HepG2 (cell line): Measurements from ENCODE around the gene ZNF91. TPM values are rescaled to one million over a fixed set of nuclear protein-coding genes. Genes with fewer than 3 reads are reported as not detected.

ENCODE experiments used
- ATAC-seq: fragments of 200-7000 bp; cut with Tn5 transposase; 3 replicates; pipeline ENCODE4 v1.9.1; 2020; ENCODE audit warnings: mild to moderate bottlenecking, moderate library complexity
- BruUV-seq: library from RNA; stranded (reverse); fragments of 400-500 nt; replicated peaks from 2 replicates; lab custom pipeline; 2021; lab: Mats Ljungman, UMichigan
- CTCF ChIA-PET: fragments of 300-600 bp; formaldehyde crosslinking; extraction: SDS; loops from one replicate; lab custom pipeline; 2021; ENCODE audit warnings: low total read pairs, inconsistent platforms, low intra/inter-chr PET ratio; lab: Yijun Ruan, JAX
- POLR2A ChIA-PET: fragments of 350-600 bp; sonication (Branson Sonifier 250); formaldehyde crosslinking; loops from one replicate; lab custom pipeline; 2020; ENCODE audit warnings: antibody characterized with exemption, inconsistent platforms; lab: Yijun Ruan, JAX
- DNase-seq: peaks from one replicate; pipeline ENCODE4 v3.0.0-alpha.2; 2015; ENCODE audit warnings: low spot score
- FAIRE-seq: peaks from 3 replicates; lab custom pipeline; 2011; peaks lifted over from hg19 to GRCh38; lab: Jason Lieb, UNC
- H2AFZ ChIP-seq: one replicate; pipeline ENCODE4 v1.6.1; 2011; ENCODE audit warnings: low read length, inconsistent platforms
- H3K27ac ChIP-seq: fragments of 300-600 bp; 3 replicates; pipeline ENCODE4 v1.8.0; 2011; ENCODE audit warnings: mixed run types, mild to moderate bottlenecking, mixed read lengths, low read length, inconsistent platforms; ENCODE audit not compliant: insufficient read depth; ENCODE audit errors: extremely low read length
- H3K27me3 ChIP-seq, 2 experiments: fragments of 200-600 bp in 1 of 2; 2 replicates in 1 of 2; 3 replicates in 1 of 2; pipeline versions ENCODE4 v1.6.0 to v1.8.0; 2011; ENCODE audit warnings: low read length in 2 of 2, mild to moderate bottlenecking in 2 of 2, moderate library complexity in 2 of 2, inconsistent platforms in 1 of 2; ENCODE audit not compliant: insufficient read depth in 2 of 2, control insufficient read depth in 1 of 2
- H3K36me3 ChIP-seq, 2 experiments: fragments of 200-600 bp in 1 of 2; replicated peaks in 1 of 2; 2 replicates in 1 of 2; 3 replicates in 1 of 2; pipeline versions ENCODE4 v1.5.1 to v1.8.0; 2011; ENCODE audit warnings: low read length in 2 of 2, inconsistent platforms in 1 of 2; ENCODE audit not compliant: insufficient read depth in 2 of 2, control insufficient read depth in 1 of 2
- H3K4me1 ChIP-seq: 2 replicates; pipeline ENCODE4 v1.5.1; 2012; ENCODE audit warnings: low read length, inconsistent platforms; ENCODE audit not compliant: insufficient read depth
- H3K4me2 ChIP-seq: 2 replicates; pipeline ENCODE4 v1.6.0; 2011; ENCODE audit warnings: low read depth, low read length, inconsistent platforms
- H3K4me3 ChIP-seq, 3 experiments: fragments of 200-600 bp in 1 of 3; sonication (generic), shearing (Covaris generic) in 1 of 3; replicated peaks in 1 of 3; 2 replicates each; pipeline ENCODE4 v1.5.1; 2011 to 2016; ENCODE audit warnings: low read length in 3 of 3, inconsistent platforms in 2 of 3, low read depth in 2 of 3, mild to moderate bottlenecking in 2 of 3, control low read depth in 1 of 3, mixed read lengths in 1 of 3; ENCODE audit not compliant: insufficient read depth in 1 of 3
- H3K79me2 ChIP-seq: one replicate; pipeline ENCODE4 v1.6.1; 2011; ENCODE audit warnings: low read length, inconsistent platforms; ENCODE audit not compliant: insufficient read depth
- H3K9ac ChIP-seq: 2 replicates; pipeline ENCODE4 v1.6.0; 2011; ENCODE audit warnings: mild to moderate bottlenecking, low read depth, low read length, inconsistent platforms; ENCODE audit not compliant: insufficient read depth
- H3K9me3 ChIP-seq: 2 replicates; pipeline ENCODE4 v1.5.1; 2012; ENCODE audit warnings: mild to moderate bottlenecking, low read length
- H4K20me1 ChIP-seq: 2 replicates; pipeline ENCODE4 v1.6.0; 2011; ENCODE audit warnings: inconsistent platforms, mild to moderate bottlenecking, low read length, moderate library complexity; ENCODE audit not compliant: insufficient read depth
- FOXA3 ChIP-seq: IDR thresholded peaks from 2 replicates; pipeline ENCODE4 v1.6.1; 2016; ENCODE audit warnings: missing genetic modification reagents, missing compliant biosample characterization
- HNF4G ChIP-seq, 2 experiments: sonication (generic) in 1 of 2; formaldehyde crosslinking in 1 of 2; IDR thresholded peaks; 2 replicates each; pipeline versions ENCODE4 v1.4.0 to v1.6.1; 2011 to 2020; ENCODE audit warnings: borderline replicate concordance in 2 of 2, low read depth in 2 of 2, mild to moderate bottlenecking in 2 of 2, low read length in 1 of 2, missing genetic modification reagents in 1 of 2, moderate library complexity in 1 of 2
- IRX3 ChIP-seq: sonication (generic); formaldehyde crosslinking; IDR thresholded peaks from 2 replicates; pipeline ENCODE4 v1.8.1; 2023; ENCODE audit warnings: mild to moderate bottlenecking, low read depth, missing genetic modification reagents, borderline replicate concordance
- KDM5B ChIP-seq: sonication (generic); formaldehyde crosslinking; IDR thresholded peaks from 2 replicates; pipeline ENCODE4 v1.4.0; 2020; ENCODE audit warnings: missing genetic modification reagents, mild to moderate bottlenecking, borderline replicate concordance
- LBX2 ChIP-seq: sonication (generic); formaldehyde crosslinking; IDR thresholded peaks from 2 replicates; pipeline ENCODE4 v1.5.0; 2020; ENCODE audit warnings: missing genetic modification reagents, mild to moderate bottlenecking, borderline replicate concordance
- NFIB ChIP-seq: sonication (generic); formaldehyde crosslinking; IDR thresholded peaks from 2 replicates; pipeline ENCODE4 v1.9.0; 2021; ENCODE audit warnings: missing genetic modification reagents, mild to moderate bottlenecking, borderline replicate concordance
- NR2F1 ChIP-seq, 2 experiments: fragments of 450-650 bp in 1 of 2; formaldehyde crosslinking in 1 of 2; IDR thresholded peaks; 2 replicates each; pipeline versions ENCODE4 v1.5.0 to v1.6.1; 2016 to 2020; ENCODE audit warnings: mild to moderate bottlenecking in 1 of 2, missing compliant biosample characterization in 1 of 2, missing genetic modification reagents in 1 of 2, moderate library complexity in 1 of 2
- PCBP2 ChIP-seq: fragments of 200-400 bp; formaldehyde crosslinking; optimal IDR thresholded peaks from 2 replicates; pipeline ENCODE3; 2018; ENCODE audit warnings: low read length, low read depth; ENCODE audit not compliant: poor library complexity, severe bottlenecking
- TFDP2 ChIP-seq: sonication (generic); formaldehyde crosslinking; IDR thresholded peaks from 2 replicates; pipeline ENCODE4 v1.4.0; 2020; ENCODE audit warnings: missing genetic modification reagents
- ZBTB1 ChIP-seq: sonication (generic); formaldehyde crosslinking; IDR thresholded peaks from 2 replicates; pipeline ENCODE4 v1.4.0; 2020; ENCODE audit warnings: missing genetic modification reagents, borderline replicate concordance
- ZBTB3 ChIP-seq: sonication (generic); formaldehyde crosslinking; IDR thresholded peaks from 2 replicates; pipeline ENCODE4 v1.4.0; 2020; ENCODE audit warnings: low read depth, mild to moderate bottlenecking, moderate library complexity, missing genetic modification reagents, borderline replicate concordance
- ZNF142 ChIP-seq: sonication (generic); formaldehyde crosslinking; IDR thresholded peaks from 2 replicates; pipeline ENCODE4 v1.4.0; 2020; ENCODE audit warnings: missing genetic modification reagents
- ZNF598 ChIP-seq: sonication (generic); formaldehyde crosslinking; IDR thresholded peaks from 2 replicates; pipeline ENCODE4 v1.5.1; 2020; ENCODE audit warnings: mild to moderate bottlenecking, missing genetic modification reagents, borderline replicate concordance
- WGBS: methylation state at CpG from one replicate; pipeline ENCODE4 v1.1.6; 2017; ENCODE audit warnings: low lambda C conversion rate; 5-methylcytosine and 5-hydroxymethylcytosine counted together
- in situ Hi-C: cut with HindIII; loops from 2 replicates; pipeline ENCODE4 v1.10.0; 2017; ENCODE audit warnings: low pct_unique_long_range_greater_than_20kb; ENCODE audit not compliant: extremely low pct_ligation_motif_present
- intact Hi-C: fragments of 100-400 bp; cut with micrococcal nuclease; formaldehyde crosslinking; loops from one replicate; pipeline ENCODE4 v1.10.0; 2022; ENCODE audit not compliant: unreplicated experiment
- polyA plus RNA-seq, 8 experiments: library from polyadenylated mRNA; depleted of rRNA in 3 of 8; stranded (reverse) in 7 of 8; unstranded in 1 of 8; fragments of >200 nt; fragmentation: Illumina TruSeq in 4 of 8; extraction: Trizol in 4 of 8; gene quantifications; 2 replicates each; pipeline versions ENCODE4 v1.2.1 to v1.2.3, GENCODE V29; 2011 to 2016; ENCODE audit warnings: low read depth in 4 of 8, missing spikeins in 1 of 8, mixed read lengths in 1 of 8; ENCODE audit not compliant: insufficient read depth in 1 of 8
- total RNA-seq, 5 experiments: library from RNA; depleted of rRNA; stranded (reverse); fragments of >200 nt; fragmentation: Illumina TruSeq; extraction: Trizol; gene quantifications; 2 replicates each; pipeline ENCODE4 v1.2.3, GENCODE V29; 2016; ENCODE audit warnings: low read depth in 1 of 5

The ZNF91 gene
- total and polyA plus RNA-seq, 2 of the 13 experiments (the other 11 are each of a cell fraction or from before 2014, with no cell fraction given), result 19.4 to 21.5 TPM

- TF ChIP-seq NFIB (CRISPR knock-in tag), result no peak
- TF ChIP-seq, all 625 proteins: peak for 0
These were observed 18.0 kb downstream of the ZNF91 start (continued) for GRCh38 chr19:23377276-23377675.

- peaks cover 6 to 42% of the 10 kb centered on the region in 2 experiments for H3K36me3 ChIP-seq
- CTCF ChIA-PET, result no interaction called here
- H3K27me3 ChIP-seq, result no peaks in the 10 kb centered on the region
- WGBS, result 100% methylated on average over 4 of the region's 4 CpGs
- no peak overlapping the region for H3K4me3 ChIP-seq
- no peaks in the 10 kb centered on the region for H3K4me1 ChIP-seq
- DNase-seq (no peak), ATAC-seq (no peak), FAIRE-seq (no peak)
- BruUV-seq, result no TSS peak
- H3K9ac ChIP-seq, result no peak overlapping the region
- H3K9me3 ChIP-seq, result peaks cover 74% of the 10 kb centered on the region
- in situ Hi-C loops, result no loop called here
- H4K20me1 ChIP-seq, result no peaks in the 10 kb centered on the region
- H3K4me2 ChIP-seq, result no peak overlapping the region
- intact Hi-C loops, result no loop called here
- H2AFZ ChIP-seq, result no peak overlapping the region
- H3K79me2 ChIP-seq, result no peaks in the 10 kb centered on the region
- POLR2A ChIA-PET, result no interaction called here
- no peak overlapping the region for H3K27ac ChIP-seq
- TF ChIP-seq IRX3 (CRISPR knock-in tag) (no peak), FOXA3 (no peak), KDM5B (CRISPR knock-in tag) (no peak), TFDP2 (CRISPR knock-in tag) (no peak), ZNF598 (CRISPR knock-in tag) (no peak), ZBTB1 (CRISPR knock-in tag) (no peak), ZNF142 (CRISPR knock-in tag) (no peak), ZBTB3 (no peak), HNF4G (IDR thresholded peaks at IDR 0.05; ENCODE audit: borderline replicate concordance, low read depth, low read length) (no peak), HNF4G (CRISPR knock-in tag; IDR thresholded peaks at IDR 0.05; ENCODE audit: borderline replicate concordance, low read depth) (no peak), LBX2 (CRISPR knock-in tag) (no peak), NR2F1 (CRISPR knock-in tag; IDR thresholded peaks at IDR 0.05) (no peak), PCBP2 (no peak)
These were observed 28.8 kb downstream of the ZNF91 start for GRCh38 chr19:23366437-23366836.
